Epithelial cell of alveolus of lung (primary cell): ENCODE data around the gene SNRPD2. TPM values are rescaled to one million over a fixed set of nuclear protein-coding genes. Genes with fewer than 3 reads are reported as not detected.

Source experiments
- total RNA-seq: library from RNA; depleted of rRNA; stranded (reverse); fragments of >200 nt; gene quantifications from 2 replicates; pipeline ENCODE4 v1.2.1, GENCODE V29; 2015

The SNRPD2 gene
- 274 and 363 TPM in 2 replicates for total RNA-seq

DNA sequence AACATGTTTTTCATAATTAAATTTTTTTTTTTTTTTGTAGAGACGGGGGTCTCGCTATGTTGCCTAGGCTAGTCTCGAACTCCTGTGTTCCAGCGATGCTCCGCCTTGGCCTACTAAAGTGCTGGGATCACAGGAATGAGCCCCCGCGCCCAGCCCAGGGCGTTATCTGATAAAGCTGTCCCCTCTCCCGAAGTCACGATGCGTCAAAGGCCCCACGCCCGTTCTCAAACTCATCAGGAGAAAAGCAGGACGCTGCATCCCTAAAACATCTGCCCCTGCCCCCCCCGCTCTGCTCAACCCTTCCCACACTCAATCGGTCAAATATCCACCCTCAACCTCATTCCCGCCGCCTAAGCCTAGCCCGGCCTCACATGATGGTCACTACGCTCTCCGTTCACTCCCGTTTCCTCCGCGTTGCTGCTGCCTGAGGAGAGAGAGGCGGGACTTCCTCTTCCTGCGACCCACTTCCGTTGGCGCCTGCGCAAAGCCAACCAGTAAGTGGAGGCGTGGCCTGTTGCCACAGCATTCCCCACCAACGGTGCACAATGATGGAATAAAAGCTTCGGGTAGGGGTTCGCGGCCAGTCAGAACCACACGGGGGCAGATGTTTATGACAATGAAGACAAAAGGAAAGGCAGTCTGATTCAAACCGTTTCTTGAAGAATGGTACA, at the start of gene SNRPD2:
SNRPD2 (minus strand) TSS at position 438 of the 671 bp plus-strand sequence; CDS start at position 373, 65 bp downstream.

GRCh38 chr19:45733160-45733810, 41.5 kb upstream of the SNRPD2 start, which contains the start of gene MEIOSIN:
Gene MEIOSIN (plus strand): TSS chr19:45733439. CDS start chr19:45735377, 1,938 bp downstream.

GRCh38 chr19:45730368-45731288, 38.9 kb upstream of the SNRPD2 start, which contains the start of gene FBXO46:
Gene FBXO46 (minus strand): TSS chr19:45730896. CDS start chr19:45713495, 17,401 bp downstream.

GRCh38 chr19:45692187-45693105, 693 bp upstream of the SNRPD2 start, which contains the start of gene QPCTL:
Gene QPCTL (plus strand): TSS chr19:45692666. CDS start chr19:45692704, 38 bp downstream.

DNA sequence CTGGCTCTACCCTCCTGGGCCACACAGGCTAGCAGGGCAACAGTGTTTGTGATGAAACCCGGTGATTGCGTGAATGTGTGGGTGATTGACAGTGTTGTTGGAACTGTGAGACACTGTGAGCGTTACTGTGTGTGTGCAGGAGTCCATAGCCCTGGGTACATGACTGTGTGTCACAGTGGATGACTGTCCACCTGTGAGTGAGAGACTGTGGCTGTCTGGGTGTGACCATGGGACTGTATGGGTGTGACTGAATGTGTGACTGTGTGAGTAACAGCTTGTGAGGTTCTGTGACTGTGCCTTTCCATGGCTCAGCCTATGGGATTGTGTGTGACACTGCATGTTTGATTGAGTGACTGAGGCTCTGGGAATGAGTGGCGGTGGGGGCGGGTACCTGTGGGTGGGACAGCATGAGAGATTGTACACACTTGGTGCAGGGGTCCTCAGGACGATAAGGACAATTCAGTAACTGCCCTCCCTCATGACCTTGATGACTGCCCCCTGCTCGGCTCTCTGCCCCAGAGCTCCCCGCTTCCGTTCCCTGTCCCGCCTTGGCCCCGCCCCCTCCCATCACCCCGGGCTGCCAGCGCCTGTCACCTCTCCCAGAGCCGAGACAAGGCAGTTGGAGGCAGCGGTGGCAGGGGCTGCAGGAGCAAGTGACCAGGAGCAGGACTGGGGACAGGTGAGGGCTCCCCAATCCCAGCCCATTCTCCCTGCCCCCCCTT, 24.0 kb downstream of the SNRPD2 start, which contains the start of gene GIPR:
GIPR (plus strand) TSS at position 602 of the 722 bp plus-strand sequence. CDS start 1,300 bp downstream, outside the sequence.

DNA sequence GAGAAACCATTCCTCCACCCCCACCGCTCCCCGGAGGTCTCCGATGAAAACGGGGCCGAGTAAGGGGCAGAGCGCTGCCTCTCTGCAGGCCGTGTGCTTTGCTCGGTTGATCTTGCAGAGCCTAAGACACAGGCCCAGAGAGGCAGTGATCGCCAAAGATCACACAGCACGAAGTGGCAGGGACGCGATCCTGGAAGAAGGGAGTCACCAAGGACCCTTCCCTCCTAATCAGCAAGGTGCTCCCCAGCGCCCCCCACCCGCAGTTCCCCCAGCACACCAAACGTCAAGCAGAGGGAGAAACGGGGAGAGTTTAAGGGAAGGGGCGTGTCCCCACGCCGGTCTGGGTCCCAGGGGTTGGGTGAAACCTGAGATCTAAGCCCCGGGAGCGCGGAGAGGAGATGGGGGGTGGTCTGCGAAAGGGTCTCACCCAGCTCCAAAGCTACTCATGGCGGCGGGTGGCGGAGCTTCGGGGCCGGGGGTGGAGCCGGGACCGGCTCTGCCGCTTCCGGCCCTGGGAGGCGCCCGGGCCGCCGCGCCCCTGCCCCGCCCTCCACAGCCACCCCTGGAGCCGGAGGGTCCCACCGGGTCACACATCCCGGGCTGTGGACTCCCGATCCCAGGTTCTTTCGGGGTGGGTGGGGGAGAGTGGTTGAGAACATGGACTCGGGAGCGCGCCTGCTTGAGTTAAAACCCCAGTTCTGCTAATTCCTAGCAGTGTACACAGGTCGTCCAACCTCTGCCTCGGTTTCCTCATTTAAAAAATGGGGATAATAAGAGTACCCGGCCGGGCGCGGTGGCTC, 52.6 kb downstream of the SNRPD2 start, which contains the start of gene EML2:
EML2 (minus strand) TSS at position 468 of the 800 bp plus-strand sequence; CDS start at position 447, 21 bp downstream.

Other genes starting within 250 kb of the SNRPD2 start
- 7.4 and 16.4 TPM in 2 replicates for gene FOSB, start 224.0 kb downstream of the SNRPD2 start, total RNA-seq
- 13.7 and 20.2 TPM in 2 replicates for gene RTN2, start 194.9 kb downstream of the SNRPD2 start, total RNA-seq
- gene PPM1N, start 193.5 kb downstream of the SNRPD2 start, total RNA-seq, result 1.2 and 5.6 TPM in 2 replicates
- 52.7 and 162 TPM in 2 replicates for gene VASP, start 184.5 kb downstream of the SNRPD2 start, total RNA-seq
- gene OPA3, start 107.2 kb downstream of the SNRPD2 start, total RNA-seq, result 5.8 and 8.5 TPM in 2 replicates
- 0.26 and 0.48 TPM in 2 replicates for gene GPR4, start 89.7 kb downstream of the SNRPD2 start, total RNA-seq
- gene EML2, start 52.6 kb downstream of the SNRPD2 start, total RNA-seq, result 12.9 and 24.5 TPM in 2 replicates
- 1.7 TPM in 1 of 2 replicates, not detected in the other for gene GIPR, start 23.7 kb downstream of the SNRPD2 start, total RNA-seq
- gene QPCTL, start 713 bp upstream of the SNRPD2 start, total RNA-seq, result 13.1 and 17.5 TPM in 2 replicates
- 11.3 and 12.8 TPM in 2 replicates for gene FBXO46, start 38.9 kb upstream of the SNRPD2 start, total RNA-seq
- gene MEIOSIN, start 41.5 kb upstream of the SNRPD2 start, total RNA-seq, result 0.13 TPM in 1 of 2 replicates, not detected in the other
- gene SIX5, start 77.3 kb upstream of the SNRPD2 start, total RNA-seq, result 14.9 and 22.0 TPM in 2 replicates
- gene DMPK, start 90.5 kb upstream of the SNRPD2 start, total RNA-seq, result 7.9 and 33.5 TPM in 2 replicates
- gene DMWD, start 100.9 kb upstream of the SNRPD2 start, total RNA-seq, result 28.7 and 32.5 TPM in 2 replicates
- gene RSPH6A, start 123.4 kb upstream of the SNRPD2 start, total RNA-seq, result 0.08 TPM in 1 of 2 replicates, not detected in the other
- 28.1 and 34.9 TPM in 2 replicates for gene SYMPK, start 171.2 kb upstream of the SNRPD2 start, total RNA-seq
- 0.13 TPM in 1 of 2 replicates, not detected in the other for gene FOXA3, start 172.4 kb upstream of the SNRPD2 start, total RNA-seq
- 36.7 and 38.0 TPM in 2 replicates for gene IRF2BP1, start 194.2 kb upstream of the SNRPD2 start, total RNA-seq
- 1.8 and 6.8 TPM in 2 replicates for gene MYPOP, start 210.7 kb upstream of the SNRPD2 start, total RNA-seq
- not detected in 2 replicates for gene NANOS2, start 222.8 kb upstream of the SNRPD2 start, total RNA-seq